GM18517 (cell line): ENCODE data around the gene GABRB1.
A peak's percentile ranks its signal among the peaks of the same experiment; 100 is the strongest.

Experiments
- ATAC-seq: cut with Tn5 transposase; IDR thresholded peaks from one replicate; pipeline ENCODE4 v1.9.1; 2021; ENCODE audit warnings: mild to moderate bottlenecking, moderate library complexity; ENCODE audit not compliant: unreplicated experiment

The GABRB1 gene

GRCh38 chr4:47463235-47463956, 432.0 kb downstream of the GABRB1 start, which contains the start of gene COMMD8:
TSS of gene COMMD8 (minus strand) at chr4:47463702. CDS start at chr4:47463651, 51 bp downstream.
- peak; percentile 90 for ATAC-seq

DNA sequence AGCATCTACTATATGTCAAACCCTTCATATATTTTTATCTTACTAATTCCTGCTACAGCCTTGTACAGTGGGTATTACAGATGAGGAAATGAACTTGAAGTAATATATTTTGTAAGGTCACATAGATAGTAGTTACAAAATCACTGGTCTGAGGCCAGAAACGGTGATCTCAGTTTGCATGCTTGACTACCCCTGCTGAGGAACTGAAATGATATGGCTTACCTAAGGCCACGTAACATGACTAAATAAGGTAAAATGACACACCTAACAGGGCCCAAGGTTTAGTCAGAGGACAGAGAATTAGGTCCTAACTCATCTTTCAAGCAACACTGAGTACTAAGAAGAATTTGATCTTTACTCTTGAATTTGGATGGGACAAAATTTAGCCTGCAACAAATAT, 433.6 kb downstream of the GABRB1 start:
- ATAC-seq: peak; percentile 48

DNA sequence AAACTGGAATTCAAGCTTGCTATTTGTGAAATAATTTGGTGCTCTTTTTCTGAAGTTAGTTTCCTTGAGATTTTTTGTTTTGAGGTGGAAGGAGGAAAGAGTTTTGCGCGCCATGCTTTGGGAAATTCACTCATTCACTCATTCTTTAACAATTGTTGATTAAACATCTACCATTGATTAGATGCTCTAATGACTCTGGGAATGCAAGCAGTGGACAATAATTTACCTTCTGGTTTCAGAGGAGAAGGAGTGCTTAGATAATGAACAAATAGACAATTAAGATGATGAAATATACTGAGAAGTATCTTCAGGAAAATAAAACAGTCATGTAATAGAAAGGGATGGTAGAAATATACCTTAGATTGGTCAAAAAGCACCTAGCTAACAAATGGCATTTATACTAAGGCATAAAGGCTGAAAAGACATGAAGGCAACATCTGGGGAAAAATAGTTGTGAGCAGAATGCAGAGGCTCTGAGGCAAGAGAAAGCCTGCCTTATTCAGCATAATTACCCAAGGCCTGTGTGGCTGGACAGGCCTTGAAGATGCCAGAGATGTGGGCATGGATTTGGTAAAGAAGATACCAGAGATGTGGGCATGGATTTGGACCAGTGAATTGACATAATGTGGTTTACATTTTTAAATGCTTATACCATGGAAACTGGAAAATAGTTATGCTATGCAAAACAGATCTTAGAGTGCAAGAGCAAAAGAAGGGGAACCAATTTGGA, 434.9 kb downstream of the GABRB1 start:
- no peak for ATAC-seq

DNA sequence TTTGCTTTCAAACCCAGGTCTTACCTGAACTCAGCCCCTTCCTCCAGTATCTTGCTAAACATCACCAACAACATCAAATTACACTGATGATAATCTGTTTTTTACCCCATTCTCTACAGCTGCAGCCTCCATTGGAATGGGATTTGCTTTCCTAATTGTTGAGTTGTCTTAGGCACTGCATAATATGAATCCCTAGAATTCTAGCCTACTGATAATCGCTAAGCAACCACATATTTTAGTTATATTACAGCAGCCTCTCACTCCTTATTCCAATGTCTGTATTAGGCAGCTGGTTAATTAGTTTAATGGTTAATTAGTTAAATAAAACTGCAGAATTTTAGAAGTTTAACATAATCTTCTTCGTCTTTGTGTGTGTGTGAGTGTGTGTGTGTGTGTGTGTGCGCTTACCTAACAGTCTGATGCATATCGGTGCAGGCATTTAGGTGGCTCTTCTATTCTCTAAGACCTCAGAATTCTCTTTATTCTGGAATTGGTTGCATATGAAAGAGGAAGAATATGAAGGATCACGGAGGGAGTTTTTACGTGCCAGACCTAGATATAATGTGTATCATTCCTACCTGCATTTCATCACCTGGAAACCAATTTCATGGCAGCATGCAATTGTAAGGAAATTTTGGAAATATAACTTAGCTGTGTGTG, 437.5 kb downstream of the GABRB1 start:
- ATAC-seq: no peak

GRCh38 chr4:47469951-47470350, 438.6 kb downstream of the GABRB1 start:
- no peak for ATAC-seq

GRCh38 chr4:47471064-47471463, 439.7 kb downstream of the GABRB1 start:
- no peak for ATAC-seq

DNA sequence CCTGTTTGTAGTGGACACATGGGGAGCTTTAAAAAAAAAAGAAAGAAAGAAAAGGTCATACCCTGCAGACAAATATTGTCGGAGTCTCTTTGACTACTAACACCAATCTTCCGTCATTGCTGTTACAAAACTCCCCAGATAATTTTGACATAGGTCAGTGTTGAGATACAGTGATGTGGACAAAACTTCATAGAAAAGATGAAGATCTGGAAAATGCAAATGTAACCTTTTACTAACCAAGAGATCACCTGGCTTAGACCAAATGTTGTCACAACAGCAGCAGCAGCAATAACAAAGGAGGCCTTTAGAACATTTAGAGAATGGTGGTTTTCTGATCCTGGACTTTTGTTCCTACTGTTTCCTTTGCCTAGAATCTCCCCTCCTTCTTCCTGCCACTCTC, 440.2 kb downstream of the GABRB1 start:
- no peak for ATAC-seq

DNA sequence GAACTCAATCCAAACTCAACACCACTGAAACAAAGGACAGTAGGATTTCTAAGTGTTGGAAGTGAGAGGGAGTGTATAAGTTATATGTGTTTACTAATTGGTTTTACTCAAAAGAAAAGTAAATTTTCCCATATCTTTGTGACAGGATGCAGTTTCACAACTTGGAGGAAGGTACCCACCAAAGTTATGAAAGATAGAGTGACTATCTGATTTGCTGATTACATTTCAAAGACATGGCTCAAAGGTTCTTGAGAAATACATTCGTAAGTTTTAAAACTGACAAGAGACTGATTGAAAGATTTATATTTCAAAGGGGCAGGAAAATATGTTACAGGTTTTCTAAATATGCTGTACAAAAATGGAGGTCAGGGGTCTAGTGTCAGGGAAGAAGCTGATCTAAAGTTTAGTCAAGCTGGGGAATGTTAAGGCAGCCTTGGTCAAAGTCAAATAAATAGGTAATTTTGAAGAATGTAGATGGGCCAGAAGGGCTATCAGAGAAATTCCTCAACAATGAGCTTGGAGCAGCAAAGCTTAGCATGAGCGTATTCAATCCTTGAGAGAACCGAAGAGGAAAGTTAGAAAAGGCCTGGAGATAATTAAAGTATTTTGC, 441.9 kb downstream of the GABRB1 start:
- no peak for ATAC-seq

DNA sequence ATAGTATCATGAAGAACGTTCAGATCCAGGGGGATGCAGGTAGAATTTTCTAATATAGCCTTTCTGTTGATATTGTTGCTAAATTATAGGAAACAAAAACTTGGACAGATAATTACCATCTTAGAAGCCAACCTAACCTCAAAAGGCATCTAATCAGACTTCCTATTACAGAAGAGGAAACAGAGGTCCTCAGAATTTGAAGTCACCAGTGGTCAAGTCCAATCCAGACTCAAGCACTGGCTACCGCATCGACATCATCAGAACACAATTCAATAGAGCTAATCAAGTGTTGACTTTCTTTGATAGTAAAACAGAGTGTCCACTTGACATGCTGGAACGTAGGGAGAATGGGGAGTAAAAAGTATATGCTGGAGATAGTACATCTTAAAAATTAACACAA, 443.4 kb downstream of the GABRB1 start:
- no peak for ATAC-seq

DNA sequence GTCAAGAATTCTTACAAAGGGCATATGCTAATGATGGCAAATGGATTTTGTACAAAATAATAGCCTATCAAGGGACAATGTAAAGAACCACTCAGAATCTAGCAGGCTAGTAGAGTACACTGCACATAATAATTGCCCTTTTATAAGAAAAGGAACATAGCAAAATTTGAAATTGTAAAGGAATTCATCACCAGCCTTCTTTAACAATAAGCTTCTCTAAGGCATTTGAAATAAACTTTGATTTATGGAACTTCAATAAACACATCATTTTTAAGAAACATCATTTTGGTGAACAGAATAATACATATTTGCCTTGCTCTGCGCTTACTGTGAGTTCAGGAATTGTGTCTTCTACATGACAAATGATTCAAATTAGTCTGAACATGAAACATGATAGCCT, 444.0 kb downstream of the GABRB1 start:
- no peak for ATAC-seq
